ENCODE data around the gene ARHGAP24.

- TF ChIP-seq, protein P1, sequence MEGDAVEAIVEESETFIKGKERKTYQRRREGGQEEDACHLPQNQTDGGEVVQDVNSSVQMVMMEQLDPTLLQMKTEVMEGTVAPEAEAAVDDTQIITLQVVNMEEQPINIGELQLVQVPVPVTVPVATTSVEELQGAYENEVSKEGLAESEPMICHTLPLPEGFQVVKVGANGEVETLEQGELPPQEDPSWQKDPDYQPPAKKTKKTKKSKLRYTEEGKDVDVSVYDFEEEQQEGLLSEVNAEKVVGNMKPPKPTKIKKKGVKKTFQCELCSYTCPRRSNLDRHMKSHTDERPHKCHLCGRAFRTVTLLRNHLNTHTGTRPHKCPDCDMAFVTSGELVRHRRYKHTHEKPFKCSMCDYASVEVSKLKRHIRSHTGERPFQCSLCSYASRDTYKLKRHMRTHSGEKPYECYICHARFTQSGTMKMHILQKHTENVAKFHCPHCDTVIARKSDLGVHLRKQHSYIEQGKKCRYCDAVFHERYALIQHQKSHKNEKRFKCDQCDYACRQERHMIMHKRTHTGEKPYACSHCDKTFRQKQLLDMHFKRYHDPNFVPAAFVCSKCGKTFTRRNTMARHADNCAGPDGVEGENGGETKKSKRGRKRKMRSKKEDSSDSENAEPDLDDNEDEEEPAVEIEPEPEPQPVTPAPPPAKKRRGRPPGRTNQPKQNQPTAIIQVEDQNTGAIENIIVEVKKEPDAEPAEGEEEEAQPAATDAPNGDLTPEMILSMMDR (IDR thresholded peaks at IDR 0.05) = peak; percentile 64 to 89 (median 84)
- TF ChIP-seq POLR2A (IDR thresholded peaks at IDR 0.05) = no peak
Observed at GRCh38 chr4:85747882-85748491, 273.0 kb downstream of the ARHGAP24 start.
